ENCODE measurements around the gene SGCE. TPM values are rescaled to one million over a fixed set of nuclear protein-coding genes. Genes with fewer than 3 reads are reported as not detected.

Gene SGCE
- total RNA-seq, 1 experiment from 2014 or later, result 19.0 TPM

GRCh38 chr7:94618126-94618525 is 37.8 kb downstream of the SGCE start (continued):
- no peak for TF ChIP-seq JAZF1 (CRISPR knock-in tag; IDR thresholded peaks at IDR 0.05)

- Mint-ChIP-seq H3K9me3 (no peaks in the 10 kb centered on the region), H3K4me3 (no peak overlapping the region), H3K27ac (no peak overlapping the region), H3K4me1 (no peaks in the 10 kb centered on the region), H3K27me3 (ENCODE audit: low read depth) (no peaks in the 10 kb centered on the region), H3K36me3 (no peaks in the 10 kb centered on the region)
- TF ChIP-seq ZBTB43 (CRISPR knock-in tag; IDR thresholded peaks at IDR 0.05), result no peak
- ChIA-PET CTCF (no interaction called here), POLR2A (no interaction called here)
- ATAC-seq (no peak), DNase-seq (ENCODE audit: low spot score) (no peak)
Observed at GRCh38 chr7:94616855-94617254, 39.1 kb downstream of the SGCE start.

DNA sequence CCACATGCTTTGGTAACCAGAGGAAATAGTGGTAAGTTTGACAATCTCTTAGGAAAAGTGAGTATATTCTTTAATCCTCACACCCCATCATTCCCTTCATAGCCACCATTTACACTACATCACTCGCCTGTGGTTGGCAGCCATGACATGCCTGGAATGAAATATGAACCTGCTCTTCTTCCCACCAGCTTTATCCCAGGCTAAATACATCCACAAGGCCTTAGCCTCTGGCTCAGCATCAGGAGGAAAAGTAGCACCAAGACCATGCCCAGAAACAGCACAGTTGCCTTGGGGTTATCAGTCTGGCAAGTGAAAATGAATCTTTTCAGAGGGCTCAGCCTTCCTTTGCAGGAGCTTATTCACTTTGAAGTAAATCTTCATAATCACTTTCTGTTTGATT is 40.3 kb downstream of the SGCE start:
- no peaks in the 10 kb centered on the region for H3K4me1 Mint-ChIP-seq

DNA sequence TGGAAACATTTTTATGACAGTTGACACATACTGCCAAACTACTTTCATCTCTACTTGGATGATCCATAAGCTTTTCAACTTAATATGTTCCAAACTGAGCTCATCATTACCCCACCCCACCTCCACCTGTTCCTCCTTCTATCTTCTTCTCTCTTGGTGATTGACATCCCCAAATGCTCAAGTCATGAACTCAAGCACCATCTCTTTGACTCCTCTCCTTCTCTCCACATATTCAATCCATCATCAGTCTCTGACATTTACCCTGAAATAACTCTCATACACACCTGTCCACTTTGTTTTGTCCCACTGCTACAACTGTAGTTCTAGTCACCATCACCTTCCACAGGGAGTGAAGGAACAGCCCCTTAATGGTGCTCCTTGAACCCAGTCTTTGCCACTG is 43.3 kb downstream of the SGCE start:
- no peaks in the 10 kb centered on the region for H3K36me3 Mint-ChIP-seq
- H3K4me3 Mint-ChIP-seq, result no peak overlapping the region
- no peaks in the 10 kb centered on the region for H3K4me1 Mint-ChIP-seq
- TF ChIP-seq IRF1 (CRISPR knock-in tag; IDR thresholded peaks at IDR 0.05), result no peak
- no peak for TF ChIP-seq MXD4 (CRISPR knock-in tag; IDR thresholded peaks at IDR 0.05; ENCODE audit: borderline replicate concordance)
- TF ChIP-seq TCF7 (CRISPR knock-in tag; IDR thresholded peaks at IDR 0.05; ENCODE audit: low read depth), result no peak
- no peak for TF ChIP-seq ATF3 (CRISPR knock-in tag; conservative IDR thresholded peaks at IDR 0.05)
- no peak for TF ChIP-seq JAZF1 (CRISPR knock-in tag; IDR thresholded peaks at IDR 0.05)
- TF ChIP-seq CTCF (IDR thresholded peaks at IDR 0.05), result no peak
- no peak for TF ChIP-seq ATF2 (CRISPR knock-in tag; IDR thresholded peaks at IDR 0.05; ENCODE audit: borderline replicate concordance, low read depth)
- TF ChIP-seq FOXJ3 (CRISPR knock-in tag; IDR thresholded peaks at IDR 0.05; ENCODE audit: borderline replicate concordance), result no peak
- TF ChIP-seq ZNF416 (CRISPR knock-in tag; IDR thresholded peaks at IDR 0.05), result no peak
- TF ChIP-seq ETV6 (CRISPR knock-in tag; IDR thresholded peaks at IDR 0.05), result no peak
- TF ChIP-seq NFE2L1 (CRISPR knock-in tag; IDR thresholded peaks at IDR 0.05), result no peak
- TF ChIP-seq, protein P1, sequence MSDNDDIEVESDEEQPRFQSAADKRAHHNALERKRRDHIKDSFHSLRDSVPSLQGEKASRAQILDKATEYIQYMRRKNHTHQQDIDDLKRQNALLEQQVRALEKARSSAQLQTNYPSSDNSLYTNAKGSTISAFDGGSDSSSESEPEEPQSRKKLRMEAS (CRISPR knock-in tag; IDR thresholded peaks at IDR 0.05), result no peak
- TF ChIP-seq ZNF232 (CRISPR knock-in tag; IDR thresholded peaks at IDR 0.05), result no peak
- TF ChIP-seq SOX15 (CRISPR knock-in tag; IDR thresholded peaks at IDR 0.05), result no peak
- TF ChIP-seq IRF2 (CRISPR knock-in tag; IDR thresholded peaks at IDR 0.05; ENCODE audit: borderline replicate concordance, low read depth), result no peak
- no peaks in the 10 kb centered on the region for H3K9me3 Mint-ChIP-seq
- ATAC-seq, result no peak
- ChIA-PET POLR2A (no interaction called here), CTCF (interaction anchor here (1.0 kb wide), 1 partner anchor 43 kb away, joined by 3 read pairs; the partner anchor contains the start of gene SGCE)
- no peak for DNase-seq (ENCODE audit: low spot score)
- H3K27ac Mint-ChIP-seq, result no peak overlapping the region
- no peaks in the 10 kb centered on the region for H3K27me3 Mint-ChIP-seq (ENCODE audit: low read depth)

More for the DNA sequence above, 40.3 kb downstream of the SGCE start:
- Mint-ChIP-seq H3K27me3 (ENCODE audit: low read depth) (no peaks in the 10 kb centered on the region), H3K27ac (no peak overlapping the region), H3K4me3 (no peak overlapping the region), H3K36me3 (no peaks in the 10 kb centered on the region), H3K9me3 (no peaks in the 10 kb centered on the region)
- TF ChIP-seq GRHL2 (CRISPR knock-in tag; IDR thresholded peaks at IDR 0.05; ENCODE audit: insufficient replicate concordance, severe bottlenecking), result no peak
- no peak for TF ChIP-seq USF2 (CRISPR knock-in tag; IDR thresholded peaks at IDR 0.05)
- no peak for TF ChIP-seq NR1H2 (CRISPR knock-in tag; IDR thresholded peaks at IDR 0.05)
- ATAC-seq (no peak), DNase-seq (ENCODE audit: low spot score) (no peak)
- CTCF ChIA-PET, result no interaction called here
- POLR2A ChIA-PET, result no interaction called here

Measured in WTC11 (cell line).